ENCODE measurements around the gene FREM2. TPM values are rescaled to one million over a fixed set of nuclear protein-coding genes. Genes with fewer than 3 reads are reported as not detected.

The FREM2 gene
- polyA plus RNA-seq, 2 of the 4 experiments (the other 2 are of a cell fraction): not detected

- no peak for TF ChIP-seq SREBF2 (IDR thresholded peaks at IDR 0.05)
Measured at GRCh38 chr13:38637576-38637975, 49.3 kb upstream of the FREM2 start (continued).

- Histone ChIP-seq H3K4me1 (no peaks in the 10 kb centered on the region), H3K27ac (no peak overlapping the region), H3K4me2 (no peak overlapping the region), H3K4me3 (no peak overlapping the region), H3K9me3 (no peaks in the 10 kb centered on the region)
- 36% methylated on average over 5 of the region's 5 CpGs for WGBS (ENCODE audit: missing lambda C conversion rate)
- no peak for TF ChIP-seq E2F6 (IDR thresholded peaks at IDR 0.05; ENCODE audit: borderline replicate concordance, low read depth)
- TF ChIP-seq ESRRA (IDR thresholded peaks at IDR 0.05; ENCODE audit: borderline replicate concordance, low read length): no peak
- TF ChIP-seq JUNB (IDR thresholded peaks at IDR 0.05): no peak
- no peak for TF ChIP-seq ZNF302 (CRISPR knock-in tag; IDR thresholded peaks at IDR 0.05)
- TF ChIP-seq KDM1A (IDR thresholded peaks at IDR 0.05; ENCODE audit: low read depth): no peak
- no peak for TF ChIP-seq CBX8 (IDR thresholded peaks at IDR 0.05)
- TF ChIP-seq CHD4 (IDR thresholded peaks at IDR 0.05; ENCODE audit: borderline replicate concordance): no peak
- no peak for TF ChIP-seq MAFK (IDR thresholded peaks at IDR 0.05; ENCODE audit: partially characterized antibody)
- no peak for TF ChIP-seq NPAS2 (CRISPR knock-in tag; IDR thresholded peaks at IDR 0.05; ENCODE audit: borderline replicate concordance)
- no peak for TF ChIP-seq CBX2 (IDR thresholded peaks at IDR 0.05; ENCODE audit: borderline replicate concordance, low read depth)
- TF ChIP-seq EHF (CRISPR knock-in tag; IDR thresholded peaks at IDR 0.05): no peak
- no peak for TF ChIP-seq SREBF2 (IDR thresholded peaks at IDR 0.05)
- no peak for TF ChIP-seq HOXA7 (CRISPR knock-in tag; IDR thresholded peaks at IDR 0.05)
- no peak for TF ChIP-seq CTCF (IDR thresholded peaks at IDR 0.05)
- no peak for TF ChIP-seq HOXB5 (CRISPR knock-in tag; IDR thresholded peaks at IDR 0.05)
- TF ChIP-seq ATOH8 (CRISPR knock-in tag; IDR thresholded peaks at IDR 0.05; ENCODE audit: low read depth): no peak
- TF ChIP-seq GATA3 (IDR thresholded peaks at IDR 0.05; ENCODE audit: borderline replicate concordance): no peak
- POLR2A ChIA-PET: no interaction called here
- no peak for DNase-seq (ENCODE audit: low read depth in 1 of 2, low spot score in 1 of 2)
- ATAC-seq: no peak
- CTCF ChIA-PET: no interaction called here
- no peak for FAIRE-seq
Measured at GRCh38 chr13:38641164-38641948, 45.5 kb upstream of the FREM2 start.

GRCh38 chr13:38647312-38647711 lies 39.6 kb upstream of the FREM2 start:
- ChIA-PET POLR2A (no interaction called here), CTCF (no interaction called here)
- DNase-seq (ENCODE audit: low read depth in 1 of 2, low spot score in 1 of 2): no peak
- no peak for ATAC-seq
- H3K4me1 ChIP-seq: no peaks in the 10 kb centered on the region
- no peak for TF ChIP-seq NFE2L2 (conservative IDR thresholded peaks at IDR 0.05; ENCODE audit: low read length)
- no peak for TF ChIP-seq KDM1A (IDR thresholded peaks at IDR 0.05; ENCODE audit: low read depth)
- no peak for TF ChIP-seq RARB (CRISPR knock-in tag; IDR thresholded peaks at IDR 0.05)
- TF ChIP-seq HMGXB4 (CRISPR knock-in tag; IDR thresholded peaks at IDR 0.05; ENCODE audit: borderline replicate concordance): no peak
- TF ChIP-seq ATOH8 (CRISPR knock-in tag; IDR thresholded peaks at IDR 0.05; ENCODE audit: low read depth): no peak
- TF ChIP-seq FOSB (CRISPR knock-in tag; IDR thresholded peaks at IDR 0.05): no peak
- no peak for TF ChIP-seq NR3C1 (IDR thresholded peaks at IDR 0.05)
- no peak for TF ChIP-seq BHLHE40 (IDR thresholded peaks at IDR 0.05; ENCODE audit: low read depth, low read length)
- no peak overlapping the region for H3K27ac ChIP-seq
- H3K4me2 ChIP-seq: no peak overlapping the region
- WGBS (ENCODE audit: missing lambda C conversion rate): 11% methylated on average over 1 of the region's 1 CpG
- no peaks in the 10 kb centered on the region for H3K9me3 ChIP-seq
- H3K4me3 ChIP-seq: no peak overlapping the region
- FAIRE-seq: no peak
